NB4 (cell line): Measurements from ENCODE around the gene PIK3C2G.

Experiments
- DNase-seq: peaks from one replicate; pipeline ENCODE4 v3.0.0; 2010; ENCODE audit warnings: low read depth
- H3K4me3 ChIP-seq: one replicate; pipeline ENCODE4 v1.5.1; 2011; ENCODE audit warnings: mild to moderate bottlenecking, low read depth, low read length, moderate library complexity
- MYC ChIP-seq: IDR thresholded peaks from 2 replicates; pipeline ENCODE4 v1.6.1; 2011; ENCODE audit warnings: low read depth, low read length
- POLR2A ChIP-seq: IDR thresholded peaks from 2 replicates; pipeline ENCODE4 v1.6.1; 2011; ENCODE audit warnings: mild to moderate bottlenecking; ENCODE audit not compliant: insufficient read length; ENCODE audit errors: extremely low read depth
- TF ChIP-seq, protein P1 (sequence below): IDR thresholded peaks from 2 replicates; pipeline ENCODE4 v1.6.1; 2011; ENCODE audit warnings: low read depth, low read length
- TF ChIP-seq, protein P2 (sequence below): IDR thresholded peaks from one replicate; pipeline ENCODE4 v1.5.1; 2012; ENCODE audit warnings: low read depth, low read length

PIK3C2G gene

DNA sequence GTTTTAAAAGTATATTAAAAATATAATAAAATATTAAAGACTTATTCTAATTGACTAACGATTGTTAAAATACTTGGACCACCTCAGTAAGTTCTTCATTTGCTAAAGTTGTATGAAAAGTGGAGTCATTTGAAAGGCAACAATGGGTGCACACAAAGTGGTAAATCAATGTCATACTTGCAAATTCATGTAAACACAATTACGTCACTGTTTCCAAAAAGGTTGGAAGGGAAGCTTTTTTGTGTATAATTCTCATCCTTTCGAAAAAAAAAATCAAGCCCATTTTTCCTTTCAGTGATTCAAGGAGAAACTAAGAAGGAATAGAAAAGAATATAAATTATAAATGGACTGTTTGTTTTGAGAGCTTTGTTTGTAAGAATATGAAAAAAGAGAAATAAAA, 166.2 kb downstream of the PIK3C2G start:
- TF ChIP-seq, protein P1, sequence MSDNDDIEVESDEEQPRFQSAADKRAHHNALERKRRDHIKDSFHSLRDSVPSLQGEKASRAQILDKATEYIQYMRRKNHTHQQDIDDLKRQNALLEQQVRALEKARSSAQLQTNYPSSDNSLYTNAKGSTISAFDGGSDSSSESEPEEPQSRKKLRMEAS, result no peak
- TF ChIP-seq POLR2A (no peak), MYC (no peak)
- TF ChIP-seq, protein P2, sequence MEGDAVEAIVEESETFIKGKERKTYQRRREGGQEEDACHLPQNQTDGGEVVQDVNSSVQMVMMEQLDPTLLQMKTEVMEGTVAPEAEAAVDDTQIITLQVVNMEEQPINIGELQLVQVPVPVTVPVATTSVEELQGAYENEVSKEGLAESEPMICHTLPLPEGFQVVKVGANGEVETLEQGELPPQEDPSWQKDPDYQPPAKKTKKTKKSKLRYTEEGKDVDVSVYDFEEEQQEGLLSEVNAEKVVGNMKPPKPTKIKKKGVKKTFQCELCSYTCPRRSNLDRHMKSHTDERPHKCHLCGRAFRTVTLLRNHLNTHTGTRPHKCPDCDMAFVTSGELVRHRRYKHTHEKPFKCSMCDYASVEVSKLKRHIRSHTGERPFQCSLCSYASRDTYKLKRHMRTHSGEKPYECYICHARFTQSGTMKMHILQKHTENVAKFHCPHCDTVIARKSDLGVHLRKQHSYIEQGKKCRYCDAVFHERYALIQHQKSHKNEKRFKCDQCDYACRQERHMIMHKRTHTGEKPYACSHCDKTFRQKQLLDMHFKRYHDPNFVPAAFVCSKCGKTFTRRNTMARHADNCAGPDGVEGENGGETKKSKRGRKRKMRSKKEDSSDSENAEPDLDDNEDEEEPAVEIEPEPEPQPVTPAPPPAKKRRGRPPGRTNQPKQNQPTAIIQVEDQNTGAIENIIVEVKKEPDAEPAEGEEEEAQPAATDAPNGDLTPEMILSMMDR, result no peak
- no peak for DNase-seq

DNA sequence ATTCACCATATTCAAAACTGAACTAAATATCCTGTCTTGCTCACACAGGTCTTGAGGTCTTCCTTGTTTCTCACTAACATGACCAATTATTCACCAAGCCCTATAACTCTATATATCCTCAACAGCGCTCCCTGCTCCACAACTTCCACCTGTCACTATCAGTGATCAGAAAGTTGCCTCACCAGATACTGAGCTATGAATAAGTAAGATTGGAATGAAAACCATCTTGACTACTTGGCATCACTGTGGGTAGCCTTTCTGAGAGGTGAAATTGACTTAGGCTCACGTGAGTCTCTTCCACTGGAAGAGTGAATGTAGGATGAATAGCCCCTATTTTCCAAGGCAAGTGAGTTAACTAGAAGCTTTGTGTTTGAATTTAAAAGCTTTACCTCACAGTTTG, 167.1 kb downstream of the PIK3C2G start:
- TF ChIP-seq, protein P2, result no peak
- TF ChIP-seq, protein P1, result no peak
- no peak for TF ChIP-seq POLR2A
- TF ChIP-seq MYC, result no peak
- DNase-seq, result no peak

More for the DNA sequence above, 166.2 kb downstream of the PIK3C2G start:
- no peak overlapping the region for H3K4me3 ChIP-seq

DNA sequence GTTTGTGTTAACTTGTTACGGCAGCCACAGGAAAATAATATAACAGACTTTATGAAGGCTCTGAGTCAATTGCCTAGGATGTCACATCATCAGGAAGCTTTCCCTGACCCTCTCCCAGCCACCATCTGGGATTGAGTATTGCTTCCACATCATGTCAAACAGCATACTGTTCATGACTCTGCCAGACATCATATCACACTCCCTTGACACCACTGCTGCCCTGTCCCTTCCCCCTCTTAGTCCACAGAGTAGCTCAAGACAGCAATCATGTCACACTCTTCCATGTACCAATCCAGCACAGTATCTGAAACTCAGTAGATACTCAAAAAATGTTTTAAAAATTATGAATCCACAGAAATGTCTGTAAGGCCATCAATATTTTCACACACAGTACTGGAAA, 168.0 kb downstream of the PIK3C2G start:
- no peak for DNase-seq
- no peak overlapping the region for H3K4me3 ChIP-seq
- TF ChIP-seq MYC (no peak), POLR2A (no peak)
- TF ChIP-seq, protein P2, result no peak
- TF ChIP-seq, protein P1, result no peak

More for the DNA sequence above, 167.1 kb downstream of the PIK3C2G start:
- no peak overlapping the region for H3K4me3 ChIP-seq

DNA sequence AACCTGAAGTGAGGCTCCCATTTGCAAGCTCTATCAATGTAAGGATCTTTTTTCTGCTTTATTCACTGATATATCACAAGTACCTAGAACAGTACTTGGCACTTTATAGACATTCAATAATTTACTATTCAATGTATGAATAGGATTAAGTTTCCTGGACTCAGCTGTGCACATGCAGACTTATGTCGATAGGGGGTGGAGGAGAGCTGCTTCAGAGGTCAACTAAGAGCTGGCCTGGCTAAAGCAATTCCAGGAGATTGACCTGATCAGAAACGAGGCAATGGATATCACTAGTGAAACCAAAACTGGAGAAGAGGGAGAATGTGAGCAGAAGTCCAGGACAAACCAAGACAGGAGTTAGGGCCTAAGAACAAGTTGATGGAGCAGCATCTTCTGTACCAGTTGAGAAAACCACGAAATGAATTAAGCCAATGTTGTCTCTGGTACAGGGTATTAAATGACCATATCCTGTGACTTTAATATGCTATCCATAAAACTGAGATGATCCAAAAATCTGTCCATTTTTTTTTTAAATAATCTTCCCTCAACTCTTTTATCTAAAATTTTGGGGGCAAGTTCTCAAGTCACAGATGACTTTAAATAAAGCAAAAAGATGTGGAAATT, 169.2 kb downstream of the PIK3C2G start:
- H3K4me3 ChIP-seq, result no peak overlapping the region
- TF ChIP-seq, protein P2, result peak; percentile 97
- TF ChIP-seq, protein P1, result peak; percentile 40
- no peak for TF ChIP-seq MYC
- TF ChIP-seq POLR2A, result no peak
- DNase-seq, result peak; percentile 68

DNA sequence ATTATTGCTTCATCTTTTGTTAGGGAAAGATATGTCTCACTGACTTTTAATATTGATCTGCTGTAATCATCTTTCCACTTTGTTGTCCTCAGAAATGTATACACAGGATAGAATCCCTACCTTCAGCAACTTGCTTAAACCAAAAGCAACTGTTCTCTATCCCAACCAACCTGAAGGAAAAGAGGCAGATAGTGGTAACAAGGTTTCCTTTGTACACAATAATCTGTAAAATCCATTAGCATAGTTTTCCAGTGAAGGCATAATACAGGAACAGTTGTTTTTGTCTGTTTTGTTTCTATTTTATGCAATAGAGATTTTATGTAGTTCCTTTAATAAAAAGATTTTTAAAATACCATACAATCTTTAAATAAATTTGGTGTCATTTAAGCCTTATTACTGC, 170.5 kb downstream of the PIK3C2G start:
- no peak overlapping the region for H3K4me3 ChIP-seq
- DNase-seq, result no peak
- TF ChIP-seq, protein P1, result no peak
- no peak for TF ChIP-seq POLR2A
- TF ChIP-seq MYC, result no peak
- TF ChIP-seq, protein P2, result no peak

DNA sequence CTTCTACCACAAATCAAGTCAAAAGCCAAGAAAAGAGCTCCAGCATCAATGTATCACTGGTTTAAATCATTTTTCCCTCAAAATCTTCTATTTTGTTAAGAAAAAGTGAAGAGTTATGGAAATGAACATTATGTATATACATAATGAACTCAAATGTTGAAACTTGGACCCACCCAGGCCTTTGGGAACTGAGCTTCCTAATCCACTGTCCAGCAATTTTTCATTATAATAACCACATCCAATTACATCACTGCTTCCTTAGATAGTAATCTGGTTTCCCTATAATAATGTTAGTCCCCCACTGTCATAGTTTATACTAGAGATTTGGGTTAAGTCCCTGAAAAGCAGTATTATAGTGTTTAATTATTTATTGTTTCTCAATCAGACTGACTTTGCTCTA, 170.9 kb downstream of the PIK3C2G start:
- no peak overlapping the region for H3K4me3 ChIP-seq
- no peak for DNase-seq
- TF ChIP-seq, protein P1, result no peak
- no peak for TF ChIP-seq POLR2A
- no peak for TF ChIP-seq MYC
- TF ChIP-seq, protein P2, result no peak
